Adipocyte (in vitro differentiated cells): Measurements from ENCODE around the gene SH3YL1.

Source experiments
- DNase-seq: peaks from one replicate; pipeline ENCODE4 v3.0.0-alpha.2; 2015; ENCODE audit warnings: low read depth
- H3K27me3 ChIP-seq: replicated peaks from 2 replicates; pipeline ENCODE4 v1.7.0; 2013; ENCODE audit warnings: mild to moderate bottlenecking, low read length, moderate library complexity; ENCODE audit not compliant: control insufficient read depth, insufficient read depth
- H3K36me3 ChIP-seq: 2 replicates; pipeline ENCODE4 v1.7.0; 2013; ENCODE audit warnings: low read length, mild to moderate bottlenecking, moderate library complexity; ENCODE audit not compliant: control insufficient read depth, insufficient read depth, severe bottlenecking
- H3K4me1 ChIP-seq: 2 replicates; pipeline ENCODE4 v1.7.0; 2013; ENCODE audit warnings: mild to moderate bottlenecking, low read length, moderate library complexity; ENCODE audit not compliant: control insufficient read depth, insufficient read depth
- H3K4me3 ChIP-seq: 2 replicates; pipeline ENCODE4 v1.7.0; 2013; ENCODE audit warnings: mild to moderate bottlenecking, low read length, moderate library complexity
- H3K9ac ChIP-seq: 2 replicates; pipeline ENCODE4 v1.7.0; 2013; ENCODE audit warnings: mild to moderate bottlenecking, low read length, moderate library complexity
- H3K9me3 ChIP-seq: 2 replicates; pipeline ENCODE4 v1.7.0; 2013; ENCODE audit warnings: mild to moderate bottlenecking, low read length, moderate library complexity; ENCODE audit not compliant: control insufficient read depth

Gene SH3YL1

GRCh38 chr2:263774-264492 lies at the start of gene SH3YL1:
TSS of gene SH3YL1 (minus strand) at chr2:264032. CDS start at chr2:263984, 48 bp downstream.
- peak; percentile 31 for DNase-seq
- Histone ChIP-seq H3K4me1 (peaks cover 7% of the 10 kb centered on the region), H3K4me3 (peak within 1 kb of the TSS; percentile 94), H3K9me3 (no peaks in the 10 kb centered on the region), H3K9ac (peak within 1 kb of the TSS; percentile 87), H3K27me3 (no peaks in the 10 kb centered on the region), H3K36me3 (peaks cover 3% of the 10 kb centered on the region)

- no peak for DNase-seq
- Histone ChIP-seq H3K9me3 (no peaks in the 10 kb centered on the region), H3K36me3 (no peaks in the 10 kb centered on the region), H3K9ac (no peak overlapping the region), H3K4me3 (no peak overlapping the region), H3K4me1 (no peaks in the 10 kb centered on the region), H3K27me3 (peaks cover 11% of the 10 kb centered on the region)
These were observed 47.2 kb upstream of the SH3YL1 start for GRCh38 chr2:310994-311393.

- no peak overlapping the region for H3K9ac ChIP-seq
- no peaks in the 10 kb centered on the region for H3K36me3 ChIP-seq
- H3K9me3 ChIP-seq: no peaks in the 10 kb centered on the region
- H3K27me3 ChIP-seq: peaks cover 11% of the 10 kb centered on the region
- H3K4me3 ChIP-seq: no peak overlapping the region
- H3K4me1 ChIP-seq: no peaks in the 10 kb centered on the region
- DNase-seq: no peak
These were observed 46.2 kb upstream of the SH3YL1 start for GRCh38 chr2:309954-310510.

- Histone ChIP-seq H3K4me1 (no peaks in the 10 kb centered on the region), H3K36me3 (no peaks in the 10 kb centered on the region)
- no peak for DNase-seq
These were observed 45.5 kb upstream of the SH3YL1 start for GRCh38 chr2:309148-309953.

GRCh38 chr2:305366-305765 lies 41.5 kb upstream of the SH3YL1 start:
- H3K4me3 ChIP-seq: no peak overlapping the region
- DNase-seq: no peak
- peaks cover 6% of the 10 kb centered on the region for H3K27me3 ChIP-seq
- no peaks in the 10 kb centered on the region for H3K36me3 ChIP-seq
- no peaks in the 10 kb centered on the region for H3K4me1 ChIP-seq
- no peak overlapping the region for H3K9ac ChIP-seq
- H3K9me3 ChIP-seq: peaks cover 11% of the 10 kb centered on the region

More at GRCh38 chr2:309148-309953, 45.5 kb upstream of the SH3YL1 start:
- no peak overlapping the region for H3K4me3 ChIP-seq
- peaks cover 11% of the 10 kb centered on the region for H3K27me3 ChIP-seq
- no peaks in the 10 kb centered on the region for H3K9me3 ChIP-seq
- no peak overlapping the region for H3K9ac ChIP-seq

GRCh38 chr2:296354-296753 lies 32.5 kb upstream of the SH3YL1 start:
- DNase-seq: no peak
- Histone ChIP-seq H3K4me3 (no peak overlapping the region), H3K9me3 (no peaks in the 10 kb centered on the region), H3K27me3 (peaks cover 26% of the 10 kb centered on the region), H3K4me1 (no peaks in the 10 kb centered on the region), H3K9ac (no peak overlapping the region), H3K36me3 (no peaks in the 10 kb centered on the region)

- H3K4me3 ChIP-seq: no peak overlapping the region
- no peak for DNase-seq
These were observed 31.3 kb upstream of the SH3YL1 start for GRCh38 chr2:295090-295489.

GRCh38 chr2:290090-290722 lies 26.4 kb upstream of the SH3YL1 start:
- H3K27me3 ChIP-seq: peaks cover 18% of the 10 kb centered on the region

More at GRCh38 chr2:295090-295489, 31.3 kb upstream of the SH3YL1 start:
- no peak overlapping the region for H3K9ac ChIP-seq
- no peaks in the 10 kb centered on the region for H3K9me3 ChIP-seq
- no peaks in the 10 kb centered on the region for H3K4me1 ChIP-seq
- no peaks in the 10 kb centered on the region for H3K36me3 ChIP-seq
- peaks cover 30% of the 10 kb centered on the region for H3K27me3 ChIP-seq

GRCh38 chr2:289362-290089 lies 25.7 kb upstream of the SH3YL1 start:
- Histone ChIP-seq H3K9me3 (no peaks in the 10 kb centered on the region), H3K4me3 (peak overlapping the region; percentile 86), H3K9ac (peak overlapping the region; percentile 46), H3K27me3 (peaks cover 14% of the 10 kb centered on the region), H3K4me1 (peaks cover 24% of the 10 kb centered on the region), H3K36me3 (no peaks in the 10 kb centered on the region)
- DNase-seq: peak; percentile 31

More at GRCh38 chr2:290090-290722, 26.4 kb upstream of the SH3YL1 start:
- peak overlapping the region; percentile 46 for H3K9ac ChIP-seq
- no peaks in the 10 kb centered on the region for H3K36me3 ChIP-seq
- no peaks in the 10 kb centered on the region for H3K9me3 ChIP-seq
- DNase-seq: peak; percentile 89
- H3K4me3 ChIP-seq: peak overlapping the region; percentile 86
- H3K4me1 ChIP-seq: peaks cover 20% of the 10 kb centered on the region

- DNase-seq: peak; percentile 8
- no peaks in the 10 kb centered on the region for H3K36me3 ChIP-seq
- H3K9me3 ChIP-seq: no peaks in the 10 kb centered on the region
- peaks cover 24% of the 10 kb centered on the region for H3K4me1 ChIP-seq
- peak overlapping the region; percentile 46 for H3K9ac ChIP-seq
- peak overlapping the region; percentile 86 for H3K4me3 ChIP-seq
- H3K27me3 ChIP-seq: peaks cover 14% of the 10 kb centered on the region
These were observed 25.0 kb upstream of the SH3YL1 start for GRCh38 chr2:288758-289361.
